NCI-H2107 treated with DMSO at 0.1 percent for 48 hours (cell line): ENCODE measurements around the gene HPRT1.

Experiments
- DNase-seq: peaks from one replicate; lab custom pipeline; 2025; ENCODE audit not compliant: unreplicated experiment; lab: John Stamatoyannopoulos, UW

Gene HPRT1

DNA sequence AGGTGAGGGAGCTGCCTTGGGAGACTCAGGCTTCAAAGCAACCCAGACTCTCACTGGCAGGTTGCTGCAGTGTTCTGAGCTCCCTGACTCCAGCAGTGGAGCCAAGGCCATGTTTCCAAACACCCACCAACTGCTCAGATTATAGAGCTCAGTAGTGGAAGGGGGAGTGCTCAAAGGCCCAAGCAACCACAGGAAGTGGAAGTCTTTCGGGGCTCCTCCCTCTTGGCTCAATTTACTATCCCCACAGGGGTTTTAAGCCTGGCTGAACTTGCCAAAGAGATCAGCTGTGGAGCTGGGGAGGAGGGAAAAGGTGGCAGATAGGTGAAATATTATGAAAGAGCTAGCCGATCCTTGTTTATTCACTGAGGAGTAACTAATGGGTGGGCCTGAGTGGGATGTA, 82.5 kb downstream of the HPRT1 start:
- peak; percentile 78 for DNase-seq

- no peak for DNase-seq
These were observed 83.3 kb downstream of the HPRT1 start for GRCh38 chrX:134543288-134543687.

- no peak for DNase-seq
These were observed 84.2 kb downstream of the HPRT1 start for GRCh38 chrX:134544135-134544512.

DNA sequence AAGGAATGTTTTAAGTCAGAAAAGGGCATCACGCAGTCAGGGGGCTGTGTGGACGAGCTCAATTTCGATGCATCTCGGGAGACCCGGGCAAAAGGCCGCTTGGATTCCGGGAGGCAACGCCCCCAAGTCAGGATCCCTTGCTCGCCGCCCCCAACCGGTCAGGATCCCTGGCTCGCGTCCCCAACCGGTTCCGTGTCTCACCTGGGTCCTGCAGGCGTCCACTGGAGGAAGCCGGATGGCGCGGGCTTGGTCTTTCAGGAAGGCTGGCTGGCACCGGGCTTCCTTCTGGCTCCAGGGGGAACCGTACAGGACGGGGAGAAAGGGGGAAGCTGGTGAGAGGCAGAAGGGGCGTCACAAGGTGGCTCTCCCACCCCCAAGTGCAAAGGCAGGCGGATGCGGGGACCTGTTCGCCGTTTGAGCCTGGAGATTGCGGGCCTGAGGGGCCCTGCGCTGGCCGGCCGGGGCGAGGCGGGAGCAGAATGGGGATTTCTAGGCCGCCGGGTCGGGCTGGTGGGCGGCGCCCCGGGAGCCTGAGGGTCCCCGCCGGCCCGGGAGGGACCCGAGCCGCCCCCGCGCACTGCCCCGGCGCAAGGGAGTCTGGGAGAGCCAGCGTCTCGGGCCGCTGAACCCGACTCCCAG, 84.7 kb downstream of the HPRT1 start:
- DNase-seq = no peak

- no peak for DNase-seq
These were observed 85.5 kb downstream of the HPRT1 start for GRCh38 chrX:134545510-134545909.

DNA sequence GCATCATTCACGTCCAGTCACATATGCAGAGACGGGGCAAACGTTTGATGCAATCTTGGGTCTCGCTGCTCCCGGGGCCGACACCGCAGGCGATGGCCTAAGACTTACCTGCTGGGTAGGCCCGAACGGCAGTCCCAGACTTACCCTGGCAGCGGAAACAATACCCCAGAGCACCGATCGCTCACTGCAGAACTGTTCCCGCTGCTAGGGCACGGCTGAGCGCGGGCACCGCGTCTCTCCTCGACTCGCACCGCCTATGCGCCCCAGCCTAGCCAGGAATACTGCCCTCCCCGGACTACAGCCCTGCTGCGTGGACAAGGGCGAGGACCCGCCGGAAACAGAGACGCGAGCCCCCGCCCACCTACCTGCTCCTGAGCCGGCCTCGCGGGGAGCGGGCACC, 86.2 kb downstream of the HPRT1 start:
- no peak for DNase-seq

GRCh38 chrX:134547047-134547679, 87.2 kb downstream of the HPRT1 start:
- DNase-seq = no peak

GRCh38 chrX:134548257-134549201, 88.6 kb downstream of the HPRT1 start:
- DNase-seq = peak; percentile 19
